Motor neuron (in vitro differentiated cells): ENCODE data around the gene PPP6R3. TPM values are rescaled to one million over a fixed set of nuclear protein-coding genes. Genes with fewer than 3 reads are reported as not detected.
"Not testable (repeated sequence)": the region's sequence is repeated elsewhere in the genome, so short reads cannot be mapped to it uniquely, and the experiment has no call there.

Experiments used
- ATAC-seq, 8 experiments: fragments of 200-7000 bp; cut with Tn5 transposase; replicated peaks in 6 of 8; 2 replicates each; pipeline ENCODE4 v1.8.0; 2021; ENCODE audit warnings: mild to moderate bottlenecking in 8 of 8, moderate library complexity in 8 of 8
- H3K27ac ChIP-seq, 2 donors: fragments of 250-450 bp; sonication (Bioruptor Pico); 2 replicates each; pipeline ENCODE4 v1.9.0; 2021; ENCODE audit warnings: antibody characterized with exemption in 2 of 2, mild to moderate bottlenecking in 2 of 2, moderate library complexity in 1 of 2
- H3K4me1 ChIP-seq, 2 donors: fragments of 250-450 bp; sonication (Bioruptor Pico); replicated peaks in 1 of 2; 2 replicates each; pipeline ENCODE4 v1.6.1; 2021; ENCODE audit warnings: antibody characterized with exemption in 2 of 2, mild to moderate bottlenecking in 2 of 2, moderate library complexity in 1 of 2
- H3K4me3 ChIP-seq, 5 donors: fragments of 250-450 bp; sonication (Bioruptor Pico); 2 replicates each; pipeline ENCODE4 v1.9.0; 2021; ENCODE audit warnings: antibody characterized with exemption in 5 of 5, mild to moderate bottlenecking in 5 of 5, moderate library complexity in 4 of 5
- WGBS, 10 experiments: fragments of 450-650 bp; shearing (Covaris generic); methylation state at CpG; one replicate each; pipeline ENCODE4 v1.0.0; 2022; 5-methylcytosine and 5-hydroxymethylcytosine counted together
- in situ Hi-C, 9 experiments: fragments of 400-800 bp; cut with MboI; loops; one replicate each; pipeline ENCODE4 v1.15.0; 2021; ENCODE audit warnings: low sequenced_read_pairs in 9 of 9, low pct_unique_long_range_greater_than_20kb in 2 of 9; ENCODE audit not compliant: unreplicated experiment in 9 of 9
- total RNA-seq, 8 experiments: library from RNA; unstranded; fragments of 300-600 nt; gene quantifications; 2 replicates each; pipeline versions ENCODE4 v1.2.3 to v1.2.4, GENCODE V29; 2022

PPP6R3 gene
- total RNA-seq, 8 experiments from 2014 or later = 49.1 to 142 (median 65.7) TPM

- in situ Hi-C loops, ATAC-seq, H3K4me3 ChIP-seq, H3K4me1 ChIP-seq, H3K27ac ChIP-seq: not testable (repeated sequence)
- 36 to 82% (median 60%) methylated on average over 1 to 8 of the region's 9 CpGs; no CpG with 5 or more reads in 3 of the 10 experiments for whole genome bisulfite sequencing, 10 experiments
Measured at GRCh38 chr11:68623706-68624105, 163.2 kb downstream of the PPP6R3 start.

GRCh38 chr11:68625069-68625468 lies 164.5 kb downstream of the PPP6R3 start:
- not testable (repeated sequence) for H3K4me3 ChIP-seq, H3K27ac ChIP-seq, H3K4me1 ChIP-seq, ATAC-seq
- in situ Hi-C loops = loop anchor here in 1 of 9 experiments (25.0 kb wide), 2 partner anchors 112 to 262 kb away; no protein-coding TSS in a partner anchor
- 0 to 100% (median 100%) methylated on average over 1 to 3 of the region's 4 CpGs; no CpG with 5 or more reads in 3 of the 10 experiments for WGBS, 10 experiments

DNA sequence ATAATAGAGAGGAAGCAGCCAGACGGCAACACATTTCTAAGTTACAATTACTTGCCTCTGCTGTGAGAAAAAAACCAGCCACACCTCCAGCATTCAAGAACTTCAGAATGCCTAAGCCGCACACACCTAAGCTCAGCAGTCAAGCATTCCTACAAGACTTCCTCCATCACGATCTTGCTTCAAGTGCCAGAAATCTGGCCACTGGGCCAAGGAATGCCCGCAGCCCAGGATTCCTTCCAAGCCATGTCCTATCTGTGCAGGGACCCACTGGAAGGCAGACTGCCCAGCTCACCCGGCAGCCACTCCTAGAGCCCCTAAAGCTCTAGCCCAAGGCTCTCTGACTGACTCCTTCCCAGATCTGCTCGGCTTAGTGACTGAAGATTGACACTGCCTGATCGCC lies 165.7 kb downstream of the PPP6R3 start:
- H3K27ac ChIP-seq, H3K4me1 ChIP-seq, ATAC-seq, H3K4me3 ChIP-seq: not testable (repeated sequence)
- in situ Hi-C loops = loop anchor here in 1 of 9 experiments (25.0 kb wide), 2 partner anchors 111 to 261 kb away; no protein-coding TSS in a partner anchor
- 22 to 87% (median 70%) methylated on average over 1 to 6 of the region's 7 CpGs; no CpG with 5 or more reads in 6 of the 10 experiments for WGBS, 10 experiments

DNA sequence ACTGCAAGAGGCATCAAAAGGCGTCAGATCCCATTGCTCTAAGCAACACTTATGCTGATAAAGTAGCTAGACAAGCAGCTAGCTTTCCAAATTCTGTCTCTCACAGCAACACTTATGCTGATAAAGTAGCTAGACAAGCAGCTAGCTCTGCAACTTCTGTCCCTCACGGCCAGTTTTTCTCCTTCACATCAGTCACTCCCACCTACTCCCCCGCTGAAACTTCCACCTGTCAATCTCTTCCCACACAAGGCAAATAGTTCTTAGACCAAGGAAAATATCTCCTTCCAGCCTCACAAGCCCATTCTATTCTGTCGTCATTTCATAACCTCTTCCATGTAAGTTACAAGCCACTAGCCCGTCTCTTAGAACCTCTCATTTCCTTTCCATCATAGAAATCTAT lies 168.3 kb downstream of the PPP6R3 start:
- in situ Hi-C loops = loop anchor here in 1 of 9 experiments (25.0 kb wide), 2 partner anchors 108 to 258 kb away; no protein-coding TSS in a partner anchor
- not testable (repeated sequence) for ATAC-seq
- 67% methylated on average over 1 of the region's 5 CpGs; no CpG with 5 or more reads in 9 of the 10 experiments for WGBS, 10 experiments

GRCh38 chr11:68632375-68632774 lies 171.8 kb downstream of the PPP6R3 start:
- not testable (repeated sequence) for ATAC-seq, H3K4me3 ChIP-seq, H3K27ac ChIP-seq, H3K4me1 ChIP-seq
- in situ Hi-C loops = loop anchor here in 1 of 9 experiments (25.0 kb wide), 2 partner anchors 105 to 255 kb away; no protein-coding TSS in a partner anchor
- WGBS, 10 experiments = 62 to 87% (median 67%) methylated on average over 1 to 4 of the region's 8 CpGs; no CpG with 5 or more reads in 6 of the 10 experiments

More for the DNA sequence above, 168.3 kb downstream of the PPP6R3 start:
- H3K27ac ChIP-seq, H3K4me3 ChIP-seq, H3K4me1 ChIP-seq: not testable (repeated sequence)

- in situ Hi-C loops = loop anchor here in 1 of 9 experiments (25.0 kb wide), 2 partner anchors 104 to 254 kb away; no protein-coding TSS in a partner anchor
- WGBS, 10 experiments = 0 to 38% (median 26%) methylated on average over 1 to 6 of the region's 6 CpGs; no CpG with 5 or more reads in 2 of the 10 experiments
- no peak overlapping the region for H3K4me3 ChIP-seq
- ATAC-seq = peak in 7 of 8 experiments; percentile 58 to 92 (median 76)
- no peak overlapping the region for H3K27ac ChIP-seq
- no peaks in the 10 kb centered on the region for H3K4me1 ChIP-seq
Measured at GRCh38 chr11:68632802-68633201, 172.2 kb downstream of the PPP6R3 start.

GRCh38 chr11:68634606-68635005 lies 174.1 kb downstream of the PPP6R3 start:
- whole genome bisulfite sequencing, 10 experiments = 15 to 100% (median 45%) methylated on average over 1 to 4 of the region's 7 CpGs; no CpG with 5 or more reads in 4 of the 10 experiments
- ATAC-seq = not testable (repeated sequence)
- in situ Hi-C loops = loop anchor here in 1 of 9 experiments (25.0 kb wide), 2 partner anchors 103 to 253 kb away; no protein-coding TSS in a partner anchor

DNA sequence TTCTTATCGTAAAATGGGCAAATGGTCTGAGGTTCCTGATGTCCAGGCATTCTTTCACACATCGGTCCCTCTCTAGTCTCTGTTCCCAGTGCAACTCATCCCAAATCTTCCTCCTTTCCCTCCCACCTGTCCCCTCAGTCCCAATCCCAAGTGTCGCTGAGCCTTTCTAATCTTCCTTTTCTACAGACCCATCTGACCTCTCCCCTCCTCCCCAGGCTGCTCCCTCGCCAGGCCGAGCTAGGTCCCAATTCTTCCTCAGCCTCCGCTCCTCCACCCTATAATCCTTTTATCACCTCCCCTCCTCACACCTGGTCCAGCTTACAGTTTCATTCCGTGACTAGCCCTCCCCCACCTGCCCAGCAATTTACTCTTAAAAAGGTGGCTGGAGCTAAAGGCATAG lies 174.6 kb downstream of the PPP6R3 start:
- not testable (repeated sequence) for H3K4me1 ChIP-seq, ATAC-seq, H3K27ac ChIP-seq, H3K4me3 ChIP-seq
- whole genome bisulfite sequencing, 10 experiments = 60 to 100% (median 90%) methylated on average over 1 to 2 of the region's 7 CpGs; no CpG with 5 or more reads in 3 of the 10 experiments
- in situ Hi-C loops = loop anchor here in 1 of 9 experiments (25.0 kb wide), 2 partner anchors 102 to 252 kb away; no protein-coding TSS in a partner anchor

More at GRCh38 chr11:68634606-68635005, 174.1 kb downstream of the PPP6R3 start:
- not testable (repeated sequence) for H3K4me3 ChIP-seq, H3K27ac ChIP-seq, H3K4me1 ChIP-seq

DNA sequence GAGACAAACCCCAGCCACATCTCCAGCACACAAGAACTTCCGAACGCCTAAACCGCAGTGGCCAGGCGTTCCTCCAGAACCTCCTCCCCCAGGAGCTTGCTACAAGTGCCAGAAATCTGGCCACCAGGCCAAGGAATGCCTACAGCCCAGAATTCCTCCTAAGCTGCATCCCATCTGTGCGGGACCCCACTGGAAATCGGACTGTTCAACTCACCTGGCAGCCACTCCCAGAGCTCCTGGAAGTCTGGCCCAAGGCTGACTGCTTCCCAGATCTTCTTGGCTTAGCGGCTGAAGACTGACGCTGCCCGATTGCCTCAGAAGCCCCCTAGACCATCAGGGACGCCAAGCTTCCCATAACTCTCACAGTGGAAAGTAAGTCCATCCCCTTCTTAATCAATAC lies 175.3 kb downstream of the PPP6R3 start:
- not testable (repeated sequence) for H3K27ac ChIP-seq, H3K4me1 ChIP-seq, ATAC-seq, H3K4me3 ChIP-seq
- in situ Hi-C loops = loop anchor here in 1 of 9 experiments (25.0 kb wide), 2 partner anchors 101 to 251 kb away; no protein-coding TSS in a partner anchor
- 18 to 71% (median 24%) methylated on average over 3 to 6 of the region's 10 CpGs; no CpG with 5 or more reads in 7 of the 10 experiments for WGBS, 10 experiments

DNA sequence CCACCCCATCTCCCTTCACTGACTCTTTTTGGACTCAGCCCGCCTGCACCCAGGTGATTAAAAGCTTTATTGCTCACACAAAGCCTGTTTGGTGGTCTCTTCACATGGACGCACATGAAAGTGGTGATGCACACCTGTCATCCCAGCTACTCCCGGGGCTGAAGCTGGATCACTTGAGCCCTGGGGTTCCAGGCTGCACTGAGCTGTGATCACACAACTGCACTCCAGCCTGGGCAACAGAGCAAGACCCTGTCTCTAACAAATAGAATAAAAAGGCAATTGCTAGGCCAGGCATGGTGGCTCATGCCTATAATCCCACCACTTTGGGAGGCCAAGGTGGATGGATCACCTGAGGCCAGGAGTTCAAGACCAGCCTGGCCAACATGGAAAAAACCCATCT lies 178.8 kb downstream of the PPP6R3 start:
- not testable (repeated sequence) for H3K27ac ChIP-seq, H3K4me3 ChIP-seq, H3K4me1 ChIP-seq, ATAC-seq
- in situ Hi-C loops = loop anchor here in 1 of 9 experiments (25.0 kb wide), 2 partner anchors 98 to 248 kb away; no protein-coding TSS in a partner anchor
- WGBS, 10 experiments = 100% methylated on average over 1 of the region's 3 CpGs; no CpG with 5 or more reads in 9 of the 10 experiments

GRCh38 chr11:68641880-68642279 lies 181.3 kb downstream of the PPP6R3 start:
- in situ Hi-C loops = loop anchor here in 1 of 9 experiments (25.0 kb wide), 2 partner anchors 95 to 245 kb away; no protein-coding TSS in a partner anchor

GRCh38 chr11:68643585-68643984 lies 183.0 kb downstream of the PPP6R3 start:
- in situ Hi-C loops = loop anchor here in 1 of 9 experiments (25.0 kb wide), 2 partner anchors 94 to 244 kb away; no protein-coding TSS in a partner anchor
- ATAC-seq = peak in 2 of 8 experiments; percentile 20 to 74
- 10 to 72% (median 30%) methylated on average over 4 to 11 of the region's 12 CpGs for WGBS, 10 experiments
- H3K4me3 ChIP-seq = no peak overlapping the region
- no peak overlapping the region for H3K27ac ChIP-seq
- H3K4me1 ChIP-seq = no peaks in the 10 kb centered on the region

More at GRCh38 chr11:68641880-68642279, 181.3 kb downstream of the PPP6R3 start:
- Histone ChIP-seq H3K4me3 (no peak overlapping the region), H3K4me1 (no peaks in the 10 kb centered on the region), H3K27ac (no peak overlapping the region)
- 62 to 100% (median 84%) methylated on average over 1 to 9 of the region's 15 CpGs; no CpG with 5 or more reads in 5 of the 10 experiments for WGBS, 10 experiments
- ATAC-seq = no peak

GRCh38 chr11:68646832-68647231 lies 186.3 kb downstream of the PPP6R3 start:
- no peak for ATAC-seq
- Histone ChIP-seq H3K4me3 (no peak overlapping the region), H3K4me1 (no peaks in the 10 kb centered on the region), H3K27ac (no peak overlapping the region)
- in situ Hi-C loops = loop anchor here in 1 of 9 experiments (25.0 kb wide), 2 partner anchors 90 to 240 kb away; no protein-coding TSS in a partner anchor
- 57 to 100% (median 76%) methylated on average over 1 of the region's 1 CpG; no CpG with 5 or more reads in 4 of the 10 experiments for WGBS, 10 experiments
